Ectodermal cell (in vitro differentiated cells): Measurements from ENCODE around the gene CNN2.

ENCODE experiments used
- H3K27ac ChIP-seq: 2 replicates; pipeline ENCODE4 v1.7.0; 2013; ENCODE audit warnings: mild to moderate bottlenecking, low read depth, low read length; ENCODE audit not compliant: insufficient read depth, poor library complexity, severe bottlenecking
- H3K27me3 ChIP-seq: 2 replicates; pipeline ENCODE4 v1.7.0; 2013; ENCODE audit warnings: mild to moderate bottlenecking, low read length; ENCODE audit not compliant: insufficient read depth, control insufficient read depth, poor library complexity, severe bottlenecking
- H3K36me3 ChIP-seq: one replicate; pipeline ENCODE4 v1.7.0; 2013; ENCODE audit warnings: low read length; ENCODE audit not compliant: control insufficient read depth, insufficient read depth
- H3K4me1 ChIP-seq: one replicate; pipeline ENCODE4 v1.7.0; 2013; ENCODE audit warnings: low read length; ENCODE audit not compliant: control insufficient read depth, insufficient read depth
- H3K4me3 ChIP-seq: 2 replicates; pipeline ENCODE4 v1.7.0; 2013; ENCODE audit warnings: low read depth, low read length, control low read depth; ENCODE audit not compliant: insufficient read depth
- H3K9me3 ChIP-seq: 2 replicates; pipeline ENCODE4 v1.7.0; 2013; ENCODE audit warnings: mild to moderate bottlenecking, low read length, moderate library complexity; ENCODE audit not compliant: control insufficient read depth
- WGBS, 2 experiments: methylation state at CpG; one replicate each; pipeline ENCODE4 v1.1.7; 2013; ENCODE audit warnings: missing lambda C conversion rate in 2 of 2; 5-methylcytosine and 5-hydroxymethylcytosine counted together

CNN2 gene

DNA sequence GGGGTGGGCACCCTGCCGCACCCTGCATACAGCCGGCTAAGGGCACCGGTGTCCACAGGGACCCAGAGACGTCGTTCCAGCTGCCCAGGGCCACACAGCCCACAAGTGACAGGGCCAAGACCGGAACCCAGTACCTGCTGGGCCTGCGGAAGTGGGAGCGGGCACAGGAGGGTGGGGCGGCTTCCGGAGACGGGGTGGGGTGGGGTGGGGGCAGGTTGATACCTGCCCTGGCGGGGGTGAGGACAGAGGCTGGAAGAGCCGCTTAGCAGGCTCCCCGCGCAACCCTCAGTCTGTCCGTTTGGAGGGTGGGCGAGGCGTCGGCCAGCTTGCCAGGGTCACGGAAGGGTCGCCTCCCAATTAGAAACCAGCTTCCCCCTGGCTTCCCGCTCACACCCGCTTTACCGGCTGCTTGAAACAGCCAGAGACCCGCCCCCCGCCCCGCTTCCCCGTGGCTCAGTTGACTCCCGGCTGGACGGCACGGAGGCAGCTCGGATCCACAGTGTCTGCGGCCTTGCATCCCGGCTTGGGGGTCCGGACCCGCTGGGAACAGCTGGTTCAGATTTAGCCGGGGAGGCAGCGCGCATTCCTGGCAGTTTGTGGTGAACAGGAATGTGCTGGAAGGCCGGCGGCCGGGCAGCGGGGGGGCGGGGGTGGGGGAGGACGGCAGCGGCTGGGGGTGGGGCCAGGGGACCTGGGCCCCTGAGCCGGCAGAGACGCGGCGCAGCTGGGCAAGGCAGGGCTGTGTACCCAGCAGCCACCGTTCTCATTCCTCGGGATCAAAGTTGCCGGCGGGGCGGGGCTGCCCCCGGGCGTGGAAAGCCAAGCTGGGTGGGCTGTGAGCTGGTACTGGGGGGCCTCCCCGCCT, 1.9 kb downstream of the CNN2 start:
- peak overlapping the region; percentile 87 for H3K27ac ChIP-seq
- H3K36me3 ChIP-seq = peaks cover 18% of the 10 kb centered on the region
- WGBS, 2 experiments = 2% methylated on average over 58 of the region's 58 CpGs
- peak overlapping the region; percentile 89 for H3K4me3 ChIP-seq
- H3K27me3 ChIP-seq = no peaks in the 10 kb centered on the region
- no peaks in the 10 kb centered on the region for H3K9me3 ChIP-seq
- no peaks in the 10 kb centered on the region for H3K4me1 ChIP-seq

DNA sequence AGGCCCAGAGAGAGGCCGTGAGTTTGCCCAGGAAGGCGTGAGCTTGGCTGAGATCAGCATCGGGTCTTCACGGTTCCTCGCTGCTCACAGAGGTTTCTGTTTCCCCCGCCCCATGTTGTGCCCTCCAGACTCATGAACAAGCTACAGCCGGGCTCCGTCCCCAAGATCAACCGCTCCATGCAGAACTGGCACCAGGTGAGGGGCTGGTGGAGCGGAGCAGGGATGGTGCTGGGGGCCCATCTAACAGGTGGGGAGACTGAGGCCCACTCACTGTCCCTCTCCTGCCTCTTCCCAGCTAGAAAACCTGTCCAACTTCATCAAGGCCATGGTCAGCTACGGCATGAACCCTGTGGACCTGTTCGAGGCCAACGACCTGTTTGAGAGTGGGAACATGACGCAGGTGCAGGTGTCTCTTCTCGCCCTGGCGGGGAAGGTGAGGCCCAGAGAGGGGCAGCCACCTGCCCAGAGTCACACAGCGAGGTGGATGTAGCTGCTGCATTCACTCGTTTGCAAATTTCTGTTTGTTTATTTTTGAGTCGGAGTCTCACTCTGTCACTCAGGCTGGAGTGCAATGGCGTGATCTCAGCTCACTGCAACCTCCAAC, 6.0 kb downstream of the CNN2 start:
- H3K36me3 ChIP-seq = peaks cover 24% of the 10 kb centered on the region
- H3K27me3 ChIP-seq = no peaks in the 10 kb centered on the region
- H3K4me3 ChIP-seq = no peak overlapping the region
- WGBS, 2 experiments = 91 to 92% methylated on average over 20 of the region's 20 CpGs
- H3K4me1 ChIP-seq = no peaks in the 10 kb centered on the region
- no peaks in the 10 kb centered on the region for H3K9me3 ChIP-seq
- no peak overlapping the region for H3K27ac ChIP-seq

DNA sequence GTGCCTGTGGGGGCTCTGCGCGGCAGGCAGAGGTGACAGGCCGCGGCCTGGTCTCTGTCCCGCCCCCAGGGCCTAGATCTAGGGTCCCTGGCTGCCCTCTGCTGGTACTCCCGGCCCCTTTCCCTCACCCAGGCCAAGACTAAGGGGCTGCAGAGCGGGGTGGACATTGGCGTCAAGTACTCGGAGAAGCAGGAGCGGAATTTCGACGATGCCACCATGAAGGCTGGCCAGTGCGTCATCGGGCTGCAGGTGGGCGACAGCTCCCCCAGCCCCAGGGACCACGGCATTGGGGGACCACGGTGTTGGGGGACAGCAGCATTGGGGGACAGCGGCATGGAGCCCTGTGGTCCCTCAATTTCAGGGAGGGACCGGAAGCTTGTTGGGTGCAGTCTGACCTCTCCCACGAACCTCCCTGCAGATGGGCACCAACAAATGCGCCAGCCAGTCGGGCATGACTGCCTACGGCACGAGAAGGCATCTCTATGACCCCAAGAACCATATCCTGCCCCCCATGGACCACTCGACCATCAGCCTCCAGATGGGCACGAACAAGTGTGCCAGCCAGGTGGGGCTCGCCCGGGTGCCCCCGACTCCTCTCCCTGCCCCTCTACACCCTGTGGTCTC, 9.7 kb downstream of the CNN2 start:
- Histone ChIP-seq H3K36me3 (peaks cover 25% of the 10 kb centered on the region), H3K4me3 (no peak overlapping the region), H3K27me3 (no peaks in the 10 kb centered on the region), H3K4me1 (peaks cover 9% of the 10 kb centered on the region), H3K27ac (no peak overlapping the region), H3K9me3 (no peaks in the 10 kb centered on the region)
- 88% methylated on average over 29 of the region's 29 CpGs for WGBS, 2 experiments

DNA sequence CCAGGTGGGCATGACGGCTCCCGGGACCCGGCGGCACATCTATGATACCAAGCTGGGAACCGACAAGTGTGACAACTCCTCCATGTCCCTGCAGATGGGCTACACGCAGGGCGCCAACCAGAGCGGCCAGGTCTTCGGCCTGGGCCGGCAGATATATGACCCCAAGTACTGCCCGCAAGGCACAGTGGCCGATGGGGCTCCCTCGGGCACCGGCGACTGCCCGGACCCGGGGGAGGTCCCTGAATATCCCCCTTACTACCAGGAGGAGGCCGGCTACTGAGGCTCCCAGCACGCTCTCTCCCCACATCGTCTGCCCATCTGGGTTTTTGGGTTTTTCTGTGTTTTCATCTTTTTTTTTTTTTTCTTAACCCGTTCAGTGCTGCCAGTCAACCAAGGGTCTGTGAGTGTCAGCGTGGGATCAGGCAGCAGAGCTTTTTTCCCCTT, 11.2 kb downstream of the CNN2 start:
- Histone ChIP-seq H3K4me3 (no peak overlapping the region), H3K9me3 (no peaks in the 10 kb centered on the region), H3K4me1 (peaks cover 9% of the 10 kb centered on the region), H3K36me3 (peaks cover 17% of the 10 kb centered on the region), H3K27me3 (no peaks in the 10 kb centered on the region), H3K27ac (no peak overlapping the region)
- WGBS, 2 experiments = 94 to 95% methylated on average over 22 of the region's 22 CpGs

DNA sequence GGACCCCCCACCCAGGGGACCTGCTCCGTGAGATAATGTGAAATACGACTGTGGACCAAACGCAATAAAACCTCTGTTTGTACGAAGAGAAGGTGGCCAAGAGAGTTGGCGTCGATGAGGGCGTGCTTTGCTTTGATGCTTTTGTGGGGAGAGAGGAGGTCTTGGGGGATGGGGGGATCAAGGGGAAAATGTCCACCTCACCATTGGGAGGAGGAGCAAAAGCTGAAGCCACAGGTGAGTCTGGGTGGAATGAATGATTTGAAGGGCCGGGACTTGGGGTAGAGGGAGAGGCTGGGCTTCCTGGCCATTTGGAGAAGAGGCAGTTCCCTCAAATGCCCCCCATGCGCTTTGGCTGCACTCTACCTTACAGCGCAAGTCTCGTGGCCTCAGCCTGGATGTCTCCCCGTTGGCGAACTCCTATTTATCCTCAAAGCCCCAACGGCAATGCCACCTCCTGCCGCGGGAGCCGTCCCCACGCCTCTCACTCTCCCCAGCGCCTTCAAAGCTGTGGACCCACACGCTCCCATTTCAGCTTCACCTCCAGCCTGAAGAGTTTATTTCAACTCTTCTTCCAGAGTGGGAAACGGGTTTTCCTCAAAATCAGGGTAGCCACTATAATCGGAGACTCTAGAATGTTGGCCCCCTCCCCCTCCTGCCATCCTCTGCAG, 12.7 kb downstream of the CNN2 start:
- Histone ChIP-seq H3K4me3 (peak overlapping the region; percentile 74), H3K4me1 (peaks cover 9% of the 10 kb centered on the region), H3K27me3 (no peaks in the 10 kb centered on the region), H3K36me3 (peaks cover 11% of the 10 kb centered on the region), H3K27ac (no peak overlapping the region), H3K9me3 (no peaks in the 10 kb centered on the region)
- WGBS, 2 experiments = 58 to 59% methylated on average over 22 of the region's 22 CpGs

DNA sequence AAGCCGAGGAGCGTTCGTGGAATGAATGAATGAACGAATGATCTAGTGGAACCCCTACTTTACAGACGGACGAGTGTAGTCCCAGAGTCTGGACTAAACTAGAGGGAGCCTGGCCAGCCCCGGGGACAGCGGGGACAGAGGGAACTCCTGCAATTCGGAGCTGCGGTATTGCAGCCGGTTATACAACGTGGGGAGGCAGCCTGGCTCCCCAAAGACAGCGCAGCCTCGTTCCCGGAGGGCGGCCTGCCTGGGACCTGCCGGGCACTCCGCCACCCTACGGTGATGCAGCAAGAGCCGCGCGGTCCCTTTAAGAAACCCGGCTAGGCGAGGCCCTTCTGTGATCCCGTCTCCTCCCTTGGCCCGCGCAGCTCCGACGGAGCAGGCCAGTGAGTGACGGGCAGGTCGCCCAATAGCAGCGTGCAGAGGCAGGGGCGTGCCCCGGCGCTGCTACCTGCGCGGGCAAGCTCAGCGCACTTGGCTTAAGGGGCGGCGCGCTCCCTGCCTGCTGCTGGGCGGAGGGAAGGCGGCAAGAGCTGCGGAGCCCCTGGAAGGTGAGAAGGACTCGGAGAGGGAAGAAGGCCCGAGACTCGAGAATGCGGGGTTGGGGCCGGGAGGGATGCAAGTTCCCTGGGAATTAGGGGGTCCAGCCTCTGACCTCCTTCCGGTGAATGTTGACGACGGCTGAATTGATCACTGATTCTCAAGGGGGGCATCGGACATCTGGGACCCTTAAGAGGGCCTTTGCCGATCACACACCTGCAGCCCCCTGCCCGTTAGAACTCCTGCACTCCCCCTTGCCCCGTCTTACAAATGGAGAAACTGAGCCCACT, 13.5 kb downstream of the CNN2 start, which contains the start of gene ABCA7:
Gene ABCA7, plus strand, starts transcription at position 462 of the 830 bp plus-strand sequence. CDS start 1,255 bp downstream, outside the sequence.
- H3K9me3 ChIP-seq = no peaks in the 10 kb centered on the region
- H3K27me3 ChIP-seq = no peaks in the 10 kb centered on the region
- peaks cover 11% of the 10 kb centered on the region for H3K36me3 ChIP-seq
- no peak within 1 kb of the TSS for H3K27ac ChIP-seq
- peaks cover 9% of the 10 kb centered on the region for H3K4me1 ChIP-seq
- whole genome bisulfite sequencing, 2 experiments = 2 to 3% methylated on average over 56 of the region's 56 CpGs
- peak within 1 kb of the TSS; percentile 74 for H3K4me3 ChIP-seq

DNA sequence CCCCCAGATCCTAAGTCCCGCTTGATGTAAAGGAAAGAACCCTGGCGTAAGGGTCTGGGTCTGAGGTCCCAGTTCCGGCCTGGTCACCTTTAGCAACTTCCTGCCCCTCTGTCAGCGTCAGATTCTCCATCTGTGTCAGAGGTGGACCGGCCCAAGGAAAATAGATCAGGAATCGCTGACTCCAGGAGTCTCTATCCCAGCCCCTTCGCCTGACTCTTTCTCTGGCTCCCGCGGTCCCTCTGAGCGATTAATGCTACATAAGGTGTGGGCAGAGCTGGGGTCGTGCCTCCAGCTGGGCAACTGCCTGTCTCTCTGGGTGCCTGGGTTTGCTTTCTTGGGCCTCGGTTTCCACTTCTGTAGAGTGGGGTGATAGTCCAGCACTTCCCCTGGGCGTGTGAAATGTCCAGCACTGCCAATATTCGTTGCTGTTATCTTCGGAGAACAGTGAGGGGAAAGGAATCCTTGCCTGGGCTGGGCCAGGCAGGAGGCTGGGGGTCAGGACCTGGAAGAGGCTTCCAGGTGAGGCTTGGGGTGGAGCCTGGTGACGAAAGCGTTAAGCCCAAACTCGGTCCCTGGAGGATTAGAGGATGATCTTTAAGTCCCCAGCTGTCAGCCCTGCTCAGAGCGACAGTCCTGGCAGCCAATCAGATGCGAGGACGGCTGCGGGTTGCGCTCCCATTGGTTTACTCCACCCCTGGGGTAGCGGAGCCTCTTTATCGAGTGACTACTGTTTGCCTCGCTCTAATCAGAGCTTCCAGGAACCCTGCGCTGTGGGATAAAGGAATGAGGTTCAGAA, 14.3 kb downstream of the CNN2 start:
- WGBS, 2 experiments = 5 to 6% methylated on average over 27 of the region's 27 CpGs
- H3K27me3 ChIP-seq = no peaks in the 10 kb centered on the region
- no peaks in the 10 kb centered on the region for H3K9me3 ChIP-seq
- H3K27ac ChIP-seq = no peak overlapping the region
- H3K4me3 ChIP-seq = peak overlapping the region; percentile 74
- H3K36me3 ChIP-seq = peaks cover 6% of the 10 kb centered on the region
- H3K4me1 ChIP-seq = peaks cover 9% of the 10 kb centered on the region

DNA sequence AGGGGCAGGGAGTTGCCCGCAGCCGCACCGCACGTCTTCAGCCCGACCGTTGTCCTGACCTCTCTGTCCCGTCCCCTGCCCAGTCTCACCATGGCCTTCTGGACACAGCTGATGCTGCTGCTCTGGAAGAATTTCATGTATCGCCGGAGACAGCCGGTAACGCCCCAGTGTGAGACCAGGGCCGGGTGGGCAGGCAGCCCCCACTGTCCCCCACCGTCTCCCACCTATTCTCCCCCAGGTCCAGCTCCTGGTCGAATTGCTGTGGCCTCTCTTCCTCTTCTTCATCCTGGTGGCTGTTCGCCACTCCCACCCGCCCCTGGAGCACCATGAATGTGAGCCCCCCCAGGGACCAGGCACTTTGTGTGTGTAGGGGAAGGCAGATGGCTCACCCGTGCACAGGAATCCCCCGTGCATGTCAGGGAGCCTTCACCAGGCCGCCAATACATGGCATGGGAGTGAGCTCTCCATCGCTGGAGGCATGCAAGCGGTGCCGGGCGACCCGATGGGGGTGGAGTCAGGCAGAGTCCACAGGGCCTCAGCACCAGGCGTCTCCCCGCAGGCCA, 14.9 kb downstream of the CNN2 start:
- peaks cover 6% of the 10 kb centered on the region for H3K36me3 ChIP-seq
- no peak overlapping the region for H3K27ac ChIP-seq
- H3K4me3 ChIP-seq = peak overlapping the region; percentile 32
- WGBS, 2 experiments = 51 to 54% methylated on average over 26 of the region's 26 CpGs
- no peaks in the 10 kb centered on the region for H3K27me3 ChIP-seq
- H3K4me1 ChIP-seq = peaks cover 9% of the 10 kb centered on the region
- no peaks in the 10 kb centered on the region for H3K9me3 ChIP-seq
